ENCODE data around the gene SH3BGR.

DNA sequence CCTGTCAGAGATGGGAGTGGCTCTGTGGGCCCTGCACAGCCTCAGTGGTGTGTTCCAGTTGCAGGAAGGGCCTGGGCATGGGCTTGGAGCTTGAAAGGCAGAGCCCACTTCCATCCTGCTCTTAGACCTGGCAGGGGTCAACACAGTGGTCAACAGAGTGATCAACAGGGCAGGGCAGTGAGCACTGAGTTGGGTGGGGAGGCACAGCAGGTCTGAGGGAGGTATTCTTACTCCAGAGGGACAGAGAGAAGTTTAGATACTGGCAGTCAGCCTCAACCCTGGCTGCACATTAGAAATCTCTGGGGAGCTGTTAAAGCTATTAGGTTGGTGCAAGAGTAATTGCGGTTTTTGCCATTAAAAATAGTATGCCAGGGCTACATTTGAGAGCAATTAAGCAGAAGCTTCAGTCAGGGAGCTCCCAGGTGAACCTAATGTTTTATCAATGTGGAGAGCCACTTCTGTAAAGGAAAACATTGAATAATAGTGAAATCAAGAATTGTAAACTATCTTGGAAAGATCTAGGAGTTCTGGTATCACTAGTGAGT is 37.7 kb downstream of the SH3BGR start:
- TF ChIP-seq, protein P1, sequence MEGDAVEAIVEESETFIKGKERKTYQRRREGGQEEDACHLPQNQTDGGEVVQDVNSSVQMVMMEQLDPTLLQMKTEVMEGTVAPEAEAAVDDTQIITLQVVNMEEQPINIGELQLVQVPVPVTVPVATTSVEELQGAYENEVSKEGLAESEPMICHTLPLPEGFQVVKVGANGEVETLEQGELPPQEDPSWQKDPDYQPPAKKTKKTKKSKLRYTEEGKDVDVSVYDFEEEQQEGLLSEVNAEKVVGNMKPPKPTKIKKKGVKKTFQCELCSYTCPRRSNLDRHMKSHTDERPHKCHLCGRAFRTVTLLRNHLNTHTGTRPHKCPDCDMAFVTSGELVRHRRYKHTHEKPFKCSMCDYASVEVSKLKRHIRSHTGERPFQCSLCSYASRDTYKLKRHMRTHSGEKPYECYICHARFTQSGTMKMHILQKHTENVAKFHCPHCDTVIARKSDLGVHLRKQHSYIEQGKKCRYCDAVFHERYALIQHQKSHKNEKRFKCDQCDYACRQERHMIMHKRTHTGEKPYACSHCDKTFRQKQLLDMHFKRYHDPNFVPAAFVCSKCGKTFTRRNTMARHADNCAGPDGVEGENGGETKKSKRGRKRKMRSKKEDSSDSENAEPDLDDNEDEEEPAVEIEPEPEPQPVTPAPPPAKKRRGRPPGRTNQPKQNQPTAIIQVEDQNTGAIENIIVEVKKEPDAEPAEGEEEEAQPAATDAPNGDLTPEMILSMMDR (conservative IDR thresholded peaks at IDR 0.05 in 1 of 2, IDR thresholded peaks at IDR 0.05 in 1 of 2; ENCODE audit: low read depth in 1 of 2, low read length in 2 of 2) = no peak
- TF ChIP-seq EZH2 (IDR thresholded peaks at IDR 0.05; ENCODE audit: low read length, missing control alignments) = no peak

Data from fibroblast of lung (primary cell).